Fibroblast of lung (primary cell): ENCODE data around the gene ARHGAP10. TPM values are rescaled to one million over a fixed set of nuclear protein-coding genes. Genes with fewer than 3 reads are reported as not detected.
"Not testable (repeated sequence)": the region's sequence is repeated elsewhere in the genome, so short reads cannot be mapped to it uniquely, and the experiment has no call there.

Experiments
- DNase-seq, 2 donors: peaks; one replicate each; pipeline versions ENCODE4 v3.0.0 to v3.0.0-alpha.2; 2010; ENCODE audit warnings: low read depth in 2 of 2
- H2AFZ ChIP-seq: 2 replicates; pipeline ENCODE4 v1.5.1; 2012; ENCODE audit warnings: low read length, control low read depth, inconsistent platforms
- H3K27ac ChIP-seq: 2 replicates; pipeline ENCODE4 v1.5.1; 2011; ENCODE audit warnings: low read length, control low read depth; ENCODE audit not compliant: insufficient read depth
- H3K27me3 ChIP-seq: 2 replicates; pipeline ENCODE4 v1.5.1; 2011; ENCODE audit warnings: mild to moderate bottlenecking, low read length; ENCODE audit not compliant: control insufficient read depth, insufficient read depth
- H3K36me3 ChIP-seq: 2 replicates; pipeline ENCODE4 v1.5.1; 2011; ENCODE audit warnings: low read length; ENCODE audit not compliant: control insufficient read depth, insufficient read depth
- H3K4me1 ChIP-seq: 2 replicates; pipeline ENCODE4 v1.5.1; 2011; ENCODE audit warnings: low read length; ENCODE audit not compliant: control insufficient read depth, insufficient read depth; ENCODE audit errors: extremely low read depth
- H3K4me2 ChIP-seq: 2 replicates; pipeline ENCODE4 v1.5.1; 2011; ENCODE audit warnings: low read length, control low read depth; ENCODE audit not compliant: insufficient read depth; ENCODE audit errors: extremely low read depth
- H3K4me3 ChIP-seq, 4 experiments: fragments of 200-600 bp in 1 of 4; sonication (generic) in 1 of 4; replicated peaks in 1 of 4; 2 replicates each; pipeline ENCODE4 v1.5.1; 2011 to 2016; ENCODE audit warnings: low read length in 4 of 4, low read depth in 3 of 4, mild to moderate bottlenecking in 3 of 4, control low read depth in 2 of 4, inconsistent platforms in 1 of 4, mixed read lengths in 1 of 4; ENCODE audit not compliant: insufficient read depth in 1 of 4; ENCODE audit errors: control extremely low read depth in 1 of 4
- H3K79me2 ChIP-seq: 2 replicates; pipeline ENCODE4 v1.5.1; 2012; ENCODE audit warnings: mild to moderate bottlenecking, low read length, inconsistent platforms; ENCODE audit not compliant: control insufficient read depth, insufficient read depth
- H3K9ac ChIP-seq: 2 replicates; pipeline ENCODE4 v1.5.1; 2011; ENCODE audit warnings: mild to moderate bottlenecking, low read length, control low read depth; ENCODE audit not compliant: insufficient read depth
- H3K9me3 ChIP-seq: 2 replicates; pipeline ENCODE4 v1.5.1; 2012; ENCODE audit warnings: low read depth, low read length; ENCODE audit not compliant: control insufficient read depth, insufficient read depth
- H4K20me1 ChIP-seq: 2 replicates; pipeline ENCODE4 v1.5.1; 2011; ENCODE audit warnings: low read length; ENCODE audit not compliant: control insufficient read depth, insufficient read depth; ENCODE audit errors: extremely low read depth
- EZH2 ChIP-seq: IDR thresholded peaks from 2 replicates; pipeline ENCODE4 v1.5.1; 2012; ENCODE audit warnings: low read length, control low read depth, mild to moderate bottlenecking; ENCODE audit errors: missing control alignments
- polyA plus RNA-seq, 2 donors: library from polyadenylated mRNA; depleted of rRNA in 1 of 2; stranded (reverse) in 1 of 2; unstranded in 1 of 2; fragments of >200 nt; gene quantifications; 2 replicates each; pipeline ENCODE4 v1.2.1, GENCODE V29; 2011 to 2012; ENCODE audit warnings: missing spikeins in 1 of 2
- total RNA-seq: library from RNA; depleted of rRNA; stranded (reverse); fragments of >200 nt; gene quantifications from 2 replicates; pipeline ENCODE4 v1.2.1, GENCODE V29; 2014
- TF ChIP-seq, protein P1 (sequence below), 2 donors: IDR thresholded peaks in 1 of 2; conservative IDR thresholded peaks in 1 of 2; 1 replicate in 1 of 2; 2 replicates in 1 of 2; pipeline ENCODE4 v1.5.1; 2011 to 2012; ENCODE audit warnings: low read length in 2 of 2, control low read depth in 1 of 2, inconsistent platforms in 1 of 2, low read depth in 1 of 2, mild to moderate bottlenecking in 1 of 2

Gene ARHGAP10
- total and polyA plus RNA-seq, 2 donors (not counting 1 experiment from before 2014, with no cell fraction given), result 21.6 to 35.8 TPM

DNA sequence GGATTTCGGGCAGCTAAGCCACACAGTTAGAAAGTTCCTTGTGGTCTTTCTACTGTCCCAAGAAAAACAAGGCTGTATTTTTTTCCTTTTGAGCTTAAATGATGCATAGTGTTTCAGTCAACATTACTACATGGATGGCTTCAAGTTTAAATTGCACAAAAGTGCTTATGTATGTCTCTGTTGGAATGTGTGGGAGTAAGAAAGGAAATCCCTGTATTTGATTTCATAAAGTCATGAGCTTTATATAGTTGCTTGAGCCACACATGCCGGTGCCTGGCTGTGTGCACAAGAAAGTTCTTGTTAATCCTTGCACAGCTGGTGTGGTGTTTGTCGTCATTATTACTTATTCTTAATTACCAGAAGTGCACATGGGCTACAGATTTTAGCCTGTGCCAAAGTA lies 262.2 kb downstream of the ARHGAP10 start:
- Histone ChIP-seq H3K4me2 (no peak overlapping the region), H3K9ac (no peak overlapping the region)
- peak in 1 of 2 donors; percentile 27 for DNase-seq

DNA sequence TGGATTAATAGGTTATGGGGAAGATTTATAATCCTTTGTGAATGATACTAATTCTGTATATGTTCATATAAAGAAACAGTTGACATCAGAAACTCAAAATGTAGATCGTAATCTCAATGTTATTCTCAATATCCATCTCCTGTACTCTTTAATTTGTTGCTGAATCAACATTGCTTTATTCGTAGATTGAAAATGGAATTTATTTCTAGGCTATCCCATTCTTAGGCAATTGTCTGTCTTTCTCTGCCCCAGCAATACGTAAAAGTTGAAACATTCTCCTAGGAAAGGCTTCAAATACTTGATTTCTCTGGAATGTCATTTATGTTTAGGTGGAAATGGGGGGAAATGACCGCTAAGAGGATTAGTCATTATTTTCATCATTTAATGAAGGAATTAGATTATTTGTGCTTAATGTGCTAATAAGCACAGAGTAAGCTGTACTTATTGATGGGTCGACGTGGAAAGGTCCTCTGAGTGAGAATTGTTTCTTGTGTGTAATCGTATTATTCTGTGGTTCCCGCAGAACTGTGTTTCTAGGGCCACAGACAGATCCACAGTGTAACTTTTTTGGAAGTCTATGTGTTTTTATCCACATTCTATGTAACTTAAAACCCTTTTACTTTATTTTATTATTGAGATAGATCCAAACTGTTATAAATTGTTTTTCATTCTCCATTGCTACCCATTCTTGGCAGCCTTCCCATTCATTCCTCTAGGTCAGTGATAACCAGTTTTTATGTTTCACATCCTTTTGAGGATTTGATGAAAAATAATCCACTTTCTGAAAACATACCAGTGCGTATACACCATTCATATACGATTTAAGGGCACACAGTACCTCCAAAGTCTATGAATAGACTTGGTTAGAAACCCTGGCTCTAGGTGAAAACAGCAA lies 262.9 kb downstream of the ARHGAP10 start:
- Histone ChIP-seq H3K4me1 (no peaks in the 10 kb centered on the region), H3K4me3 (no peak overlapping the region), H3K36me3 (no peaks in the 10 kb centered on the region), H3K27me3 (no peaks in the 10 kb centered on the region), H2AFZ (no peak overlapping the region), H3K27ac (no peak overlapping the region), H3K79me2 (no peaks in the 10 kb centered on the region), H3K9me3 (no peaks in the 10 kb centered on the region), H3K9ac (no peak overlapping the region), H4K20me1 (no peaks in the 10 kb centered on the region), H3K4me2 (no peak overlapping the region)
- DNase-seq, result no peak
- TF ChIP-seq, protein P1, sequence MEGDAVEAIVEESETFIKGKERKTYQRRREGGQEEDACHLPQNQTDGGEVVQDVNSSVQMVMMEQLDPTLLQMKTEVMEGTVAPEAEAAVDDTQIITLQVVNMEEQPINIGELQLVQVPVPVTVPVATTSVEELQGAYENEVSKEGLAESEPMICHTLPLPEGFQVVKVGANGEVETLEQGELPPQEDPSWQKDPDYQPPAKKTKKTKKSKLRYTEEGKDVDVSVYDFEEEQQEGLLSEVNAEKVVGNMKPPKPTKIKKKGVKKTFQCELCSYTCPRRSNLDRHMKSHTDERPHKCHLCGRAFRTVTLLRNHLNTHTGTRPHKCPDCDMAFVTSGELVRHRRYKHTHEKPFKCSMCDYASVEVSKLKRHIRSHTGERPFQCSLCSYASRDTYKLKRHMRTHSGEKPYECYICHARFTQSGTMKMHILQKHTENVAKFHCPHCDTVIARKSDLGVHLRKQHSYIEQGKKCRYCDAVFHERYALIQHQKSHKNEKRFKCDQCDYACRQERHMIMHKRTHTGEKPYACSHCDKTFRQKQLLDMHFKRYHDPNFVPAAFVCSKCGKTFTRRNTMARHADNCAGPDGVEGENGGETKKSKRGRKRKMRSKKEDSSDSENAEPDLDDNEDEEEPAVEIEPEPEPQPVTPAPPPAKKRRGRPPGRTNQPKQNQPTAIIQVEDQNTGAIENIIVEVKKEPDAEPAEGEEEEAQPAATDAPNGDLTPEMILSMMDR (conservative IDR thresholded peaks at IDR 0.05 in 1 of 2, IDR thresholded peaks at IDR 0.05 in 1 of 2; ENCODE audit: low read depth in 1 of 2, low read length in 2 of 2), result no peak
- TF ChIP-seq EZH2, result no peak

More for the DNA sequence above, 262.2 kb downstream of the ARHGAP10 start:
- Histone ChIP-seq H3K27ac (no peak overlapping the region), H3K9me3 (no peaks in the 10 kb centered on the region), H3K27me3 (no peaks in the 10 kb centered on the region), H3K4me1 (no peaks in the 10 kb centered on the region), H3K36me3 (no peaks in the 10 kb centered on the region), H3K4me3 (no peak overlapping the region), H3K79me2 (no peaks in the 10 kb centered on the region), H4K20me1 (no peaks in the 10 kb centered on the region), H2AFZ (no peak overlapping the region)
- TF ChIP-seq, protein P1 (conservative IDR thresholded peaks at IDR 0.05 in 1 of 2, IDR thresholded peaks at IDR 0.05 in 1 of 2; ENCODE audit: low read depth in 1 of 2, low read length in 2 of 2), result no peak
- no peak for TF ChIP-seq EZH2

DNA sequence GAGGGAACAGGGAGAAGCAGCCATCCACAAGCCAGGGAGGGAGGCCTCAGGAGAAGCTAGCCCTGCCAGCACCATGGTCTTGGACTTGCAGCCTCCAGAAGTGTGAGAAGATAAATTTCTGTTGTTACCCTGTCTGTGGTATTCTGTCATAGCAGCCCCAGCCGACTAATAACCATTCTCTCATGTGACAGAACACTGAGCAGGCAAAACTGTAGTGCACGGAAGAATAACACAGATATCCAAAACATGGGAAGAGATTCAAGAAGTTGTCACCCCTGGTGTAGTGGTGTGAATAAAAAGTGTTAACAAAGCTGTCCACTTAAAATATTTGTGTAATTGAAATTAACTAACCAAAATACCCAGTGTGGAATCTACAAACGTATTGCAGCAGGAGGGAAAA lies 265.0 kb downstream of the ARHGAP10 start:
- DNase-seq, result no peak
- Histone ChIP-seq H3K36me3 (no peaks in the 10 kb centered on the region), H3K9ac (no peak overlapping the region), H4K20me1 (no peaks in the 10 kb centered on the region), H3K27ac (no peak overlapping the region), H3K27me3 (no peaks in the 10 kb centered on the region), H3K4me1 (no peaks in the 10 kb centered on the region), H3K4me2 (no peak overlapping the region), H2AFZ (no peak overlapping the region), H3K9me3 (no peaks in the 10 kb centered on the region), H3K79me2 (no peaks in the 10 kb centered on the region), H3K4me3 (no peak overlapping the region)
- no peak for TF ChIP-seq EZH2
- TF ChIP-seq, protein P1 (conservative IDR thresholded peaks at IDR 0.05 in 1 of 2, IDR thresholded peaks at IDR 0.05 in 1 of 2; ENCODE audit: low read depth in 1 of 2, low read length in 2 of 2), result no peak

DNA sequence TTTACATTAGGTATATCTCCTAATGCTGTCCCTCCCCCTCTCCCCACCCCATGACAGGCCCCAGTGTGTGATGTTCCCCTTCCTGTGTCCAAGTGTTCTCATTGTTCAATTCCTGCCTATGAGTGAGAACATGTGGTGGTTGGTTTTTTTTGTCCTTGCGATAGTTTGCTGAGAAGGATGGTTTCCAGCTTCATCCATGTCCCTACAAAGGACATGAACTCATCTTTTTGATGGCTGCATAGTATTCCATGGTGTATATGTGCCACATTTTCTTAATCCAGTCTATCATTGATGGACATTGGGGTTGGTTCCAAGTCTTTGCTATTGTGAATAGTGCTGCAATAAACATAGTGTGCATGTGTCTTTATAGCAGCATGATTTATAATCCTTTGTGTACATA lies 268.1 kb downstream of the ARHGAP10 start:
- not testable (repeated sequence) for H3K79me2 ChIP-seq, H2AFZ ChIP-seq, H3K9me3 ChIP-seq, H3K9ac ChIP-seq, H4K20me1 ChIP-seq, H3K4me1 ChIP-seq, H3K4me2 ChIP-seq, DNase-seq, H3K36me3 ChIP-seq, H3K27me3 ChIP-seq, H3K27ac ChIP-seq, H3K4me3 ChIP-seq
